ENCODE data around the gene ZNF710. TPM values are rescaled to one million over a fixed set of nuclear protein-coding genes. Genes with fewer than 3 reads are reported as not detected.

Gene ZNF710
- total RNA-seq, 1 donor from 2014 or later, result 69.3 TPM

GRCh38 chr15:90001683-90002427, 731 bp downstream of the ZNF710 start:
- H3K4me1 Mint-ChIP-seq (ENCODE audit: low read depth), result peaks cover 58% of the 10 kb centered on the region
- H3K27ac Mint-ChIP-seq, result peak overlapping the region; percentile 87
- peak; percentile 38 for DNase-seq (ENCODE audit: low spot score, unreplicated experiment)
- no peaks in the 10 kb centered on the region for H3K27me3 Mint-ChIP-seq
- H3K36me3 Mint-ChIP-seq (ENCODE audit: insufficient read depth), result peaks cover 2% of the 10 kb centered on the region
- no peak for TF ChIP-seq CTCF (IDR thresholded peaks at IDR 0.05; ENCODE audit: unreplicated experiment)
- H3K9me3 Mint-ChIP-seq (ENCODE audit: low read depth), result no peaks in the 10 kb centered on the region
- H3K4me3 Mint-ChIP-seq (ENCODE audit: low read depth), result peak overlapping the region; percentile 80

GRCh38 chr15:90002428-90002844, 1.3 kb downstream of the ZNF710 start:
- H3K4me3 Mint-ChIP-seq (ENCODE audit: low read depth), result peak overlapping the region; percentile 80
- peaks cover 56% of the 10 kb centered on the region for H3K4me1 Mint-ChIP-seq (ENCODE audit: low read depth)
- peak; percentile 34 for DNase-seq (ENCODE audit: low spot score, unreplicated experiment)
- peak overlapping the region; percentile 87 for H3K27ac Mint-ChIP-seq
- no peaks in the 10 kb centered on the region for H3K27me3 Mint-ChIP-seq
- H3K36me3 Mint-ChIP-seq (ENCODE audit: insufficient read depth), result peaks cover 2% of the 10 kb centered on the region
- no peak for TF ChIP-seq CTCF (IDR thresholded peaks at IDR 0.05; ENCODE audit: unreplicated experiment)
- no peaks in the 10 kb centered on the region for H3K9me3 Mint-ChIP-seq (ENCODE audit: low read depth)

- peak overlapping the region; percentile 91 for H3K27ac Mint-ChIP-seq
These were observed 2.6 kb downstream of the ZNF710 start for GRCh38 chr15:90003736-90004135.

GRCh38 chr15:90004252-90004651, 3.1 kb downstream of the ZNF710 start:
- peaks cover 42% of the 10 kb centered on the region for H3K4me1 Mint-ChIP-seq (ENCODE audit: low read depth)
- peak overlapping the region; percentile 91 for H3K27ac Mint-ChIP-seq
- peak overlapping the region; percentile 80 for H3K4me3 Mint-ChIP-seq (ENCODE audit: low read depth)
- H3K27me3 Mint-ChIP-seq, result no peaks in the 10 kb centered on the region
- no peak for DNase-seq (ENCODE audit: low spot score, unreplicated experiment)
- H3K9me3 Mint-ChIP-seq (ENCODE audit: low read depth), result no peaks in the 10 kb centered on the region
- H3K36me3 Mint-ChIP-seq (ENCODE audit: insufficient read depth), result peaks cover 3% of the 10 kb centered on the region
- TF ChIP-seq CTCF (IDR thresholded peaks at IDR 0.05; ENCODE audit: unreplicated experiment), result no peak

More at GRCh38 chr15:90003736-90004135, 2.6 kb downstream of the ZNF710 start:
- TF ChIP-seq CTCF (IDR thresholded peaks at IDR 0.05; ENCODE audit: unreplicated experiment), result no peak
- Mint-ChIP-seq H3K36me3 (ENCODE audit: insufficient read depth) (peaks cover 2% of the 10 kb centered on the region), H3K9me3 (ENCODE audit: low read depth) (no peaks in the 10 kb centered on the region), H3K4me1 (ENCODE audit: low read depth) (peaks cover 47% of the 10 kb centered on the region), H3K27me3 (no peaks in the 10 kb centered on the region), H3K4me3 (ENCODE audit: low read depth) (peak overlapping the region; percentile 80)
- DNase-seq (ENCODE audit: low spot score, unreplicated experiment), result no peak

GRCh38 chr15:90004671-90005070, 3.5 kb downstream of the ZNF710 start:
- peaks cover 42% of the 10 kb centered on the region for H3K4me1 Mint-ChIP-seq (ENCODE audit: low read depth)
- DNase-seq (ENCODE audit: low spot score, unreplicated experiment), result no peak
- peaks cover 7% of the 10 kb centered on the region for H3K36me3 Mint-ChIP-seq (ENCODE audit: insufficient read depth)
- H3K27ac Mint-ChIP-seq, result peak overlapping the region; percentile 91
- no peaks in the 10 kb centered on the region for H3K27me3 Mint-ChIP-seq
- no peak for TF ChIP-seq CTCF (IDR thresholded peaks at IDR 0.05; ENCODE audit: unreplicated experiment)
- peak overlapping the region; percentile 43 for H3K4me3 Mint-ChIP-seq (ENCODE audit: low read depth)
- H3K9me3 Mint-ChIP-seq (ENCODE audit: low read depth), result no peaks in the 10 kb centered on the region
